ENCODE results near the gene SMCO4.
"Not testable (repeated sequence)": the region's sequence is repeated elsewhere in the genome, so short reads cannot be mapped to it uniquely, and the experiment has no call there.

SMCO4 gene

GRCh38 chr11:93464927-93465540, 78.2 kb downstream of the SMCO4 start:
- no peak overlapping the region for H2BK12ac ChIP-seq (ENCODE audit: low read length)
- H3K9ac ChIP-seq (ENCODE audit: low read depth, low read length, poor library complexity): no peak overlapping the region
- no peak overlapping the region for H3K14ac ChIP-seq (ENCODE audit: low read length)
- H3K4ac ChIP-seq (ENCODE audit: low read length): no peak overlapping the region
- H2BK5ac ChIP-seq (ENCODE audit: low read length): no peak overlapping the region
- WGBS, 2 donors (ENCODE audit: extremely low coverage in 2 of 2, insufficient read length in 2 of 2, insufficient replicate concordance in 1 of 2): no CpG with 5 or more reads among the region's 3 CpGs
- H3K18ac ChIP-seq (ENCODE audit: low read length): no peak overlapping the region
- no peak overlapping the region for H2AFZ ChIP-seq (ENCODE audit: low read length)
- H3K79me1 ChIP-seq (ENCODE audit: low read depth, low read length): no peaks in the 10 kb centered on the region
- no peak overlapping the region for H3K27ac ChIP-seq (replicated peaks; ENCODE audit: low read length)
- H3K36me3 ChIP-seq (replicated peaks in 1 of 2; ENCODE audit: control insufficient read depth in 2 of 2, insufficient read depth in 2 of 2, low read length in 2 of 2): no peaks in the 10 kb centered on the region
- no peak overlapping the region for H2BK120ac ChIP-seq (ENCODE audit: low read depth, low read length)
- no peak overlapping the region for H3K23ac ChIP-seq (ENCODE audit: low read depth, low read length, poor library complexity)
- no peaks in the 10 kb centered on the region for H3K9me3 ChIP-seq (replicated peaks in 1 of 2; ENCODE audit: control insufficient read depth in 2 of 2, insufficient read depth in 1 of 2, low read depth in 1 of 2, low read length in 2 of 2)
- no peak overlapping the region for H2AK5ac ChIP-seq (ENCODE audit: low read depth, low read length)
- no peak overlapping the region for H3K4me2 ChIP-seq (ENCODE audit: insufficient read depth, low read length, poor library complexity, severe bottlenecking)
- H3K4me1 ChIP-seq (ENCODE audit: control insufficient read depth in 2 of 2, insufficient read depth in 1 of 2, low read depth in 1 of 2, low read length in 2 of 2): no peaks in the 10 kb centered on the region
- H4K8ac ChIP-seq (ENCODE audit: low read depth, low read length): no peak overlapping the region
- no peak overlapping the region for H4K91ac ChIP-seq (ENCODE audit: low read depth, low read length, poor library complexity)
- H2BK15ac ChIP-seq (ENCODE audit: low read length): no peak overlapping the region
- H3K27me3 ChIP-seq (ENCODE audit: control insufficient read depth in 3 of 3, insufficient read depth in 3 of 3, low read depth in 1 of 3, low read length in 3 of 3): no peaks in the 10 kb centered on the region
- H3K4me3 ChIP-seq (ENCODE audit: low read length in 2 of 2): no peak overlapping the region
- no peak for DNase-seq (ENCODE audit: low spot score)

- H3K4me3 ChIP-seq (ENCODE audit: low read length in 2 of 2); H3K36me3 ChIP-seq (replicated peaks in 1 of 2; ENCODE audit: control insufficient read depth in 2 of 2, insufficient read depth in 2 of 2, low read length in 2 of 2); H2BK15ac ChIP-seq (ENCODE audit: low read length); H3K23ac ChIP-seq (ENCODE audit: low read depth, low read length, poor library complexity); H3K14ac ChIP-seq (ENCODE audit: low read length); H2BK12ac ChIP-seq (ENCODE audit: low read length); H4K8ac ChIP-seq (ENCODE audit: low read depth, low read length); H3K79me1 ChIP-seq (ENCODE audit: low read depth, low read length); H3K9me3 ChIP-seq (replicated peaks in 1 of 2; ENCODE audit: control insufficient read depth in 2 of 2, insufficient read depth in 1 of 2, low read depth in 1 of 2, low read length in 2 of 2); H3K4me1 ChIP-seq (ENCODE audit: control insufficient read depth in 2 of 2, insufficient read depth in 1 of 2, low read depth in 1 of 2, low read length in 2 of 2); H3K27me3 ChIP-seq (ENCODE audit: control insufficient read depth in 3 of 3, insufficient read depth in 3 of 3, low read depth in 1 of 3, low read length in 3 of 3); H3K18ac ChIP-seq (ENCODE audit: low read length); H3K9ac ChIP-seq (ENCODE audit: low read depth, low read length, poor library complexity); H3K27ac ChIP-seq (replicated peaks; ENCODE audit: low read length); DNase-seq (ENCODE audit: low spot score); H4K91ac ChIP-seq (ENCODE audit: low read depth, low read length, poor library complexity); H2AK5ac ChIP-seq (ENCODE audit: low read depth, low read length); H3K4ac ChIP-seq (ENCODE audit: low read length); H2AFZ ChIP-seq (ENCODE audit: low read length); H2BK5ac ChIP-seq (ENCODE audit: low read length); H3K4me2 ChIP-seq (ENCODE audit: insufficient read depth, low read length, poor library complexity, severe bottlenecking); H2BK120ac ChIP-seq (ENCODE audit: low read depth, low read length): not testable (repeated sequence)
- no CpG with 5 or more reads among the region's 4 CpGs for WGBS, 2 donors (ENCODE audit: extremely low coverage in 2 of 2, insufficient read length in 2 of 2, insufficient replicate concordance in 1 of 2)
Observed at GRCh38 chr11:93463666-93464065, 79.5 kb downstream of the SMCO4 start.

GRCh38 chr11:93458286-93458685, 84.9 kb downstream of the SMCO4 start:
- H3K4me1 ChIP-seq (ENCODE audit: control insufficient read depth in 2 of 2, insufficient read depth in 1 of 2, low read depth in 1 of 2, low read length in 2 of 2): no peaks in the 10 kb centered on the region
- peak overlapping the region; percentile 40 for H2AFZ ChIP-seq (ENCODE audit: low read length)
- H3K36me3 ChIP-seq (replicated peaks in 1 of 2; ENCODE audit: control insufficient read depth in 2 of 2, insufficient read depth in 2 of 2, low read length in 2 of 2): no peaks in the 10 kb centered on the region

GRCh38 chr11:93444617-93445073, 98.5 kb downstream of the SMCO4 start:
- Histone ChIP-seq H2AK5ac (ENCODE audit: low read depth, low read length) (no peak overlapping the region), H2BK120ac (ENCODE audit: low read depth, low read length) (no peak overlapping the region), H3K27ac (replicated peaks; ENCODE audit: low read length) (peak overlapping the region; percentile 21), H3K9me3 (replicated peaks in 1 of 2; ENCODE audit: control insufficient read depth in 2 of 2, insufficient read depth in 1 of 2, low read depth in 1 of 2, low read length in 2 of 2) (no peaks in the 10 kb centered on the region), H3K14ac (ENCODE audit: low read length) (no peak overlapping the region), H2AFZ (ENCODE audit: low read length) (peak overlapping the region; percentile 92), H3K4me2 (ENCODE audit: insufficient read depth, low read length, poor library complexity, severe bottlenecking) (no peak overlapping the region), H3K27me3 (ENCODE audit: control insufficient read depth in 3 of 3, insufficient read depth in 3 of 3, low read depth in 1 of 3, low read length in 3 of 3) (no peaks in the 10 kb centered on the region), H3K4me3 (ENCODE audit: low read length in 2 of 2) (no peak overlapping the region), H3K79me1 (ENCODE audit: low read depth, low read length) (no peaks in the 10 kb centered on the region), H4K91ac (ENCODE audit: low read depth, low read length, poor library complexity) (no peak overlapping the region), H3K4me1 (ENCODE audit: control insufficient read depth in 2 of 2, insufficient read depth in 1 of 2, low read depth in 1 of 2, low read length in 2 of 2) (peaks cover 6 to 7% of the 10 kb centered on the region in 2 donors), H3K23ac (ENCODE audit: low read depth, low read length, poor library complexity) (no peak overlapping the region), H2BK5ac (ENCODE audit: low read length) (no peak overlapping the region), H3K36me3 (replicated peaks in 1 of 2; ENCODE audit: control insufficient read depth in 2 of 2, insufficient read depth in 2 of 2, low read length in 2 of 2) (no peaks in the 10 kb centered on the region), H3K18ac (ENCODE audit: low read length) (peak overlapping the region; percentile 86), H2BK12ac (ENCODE audit: low read length) (no peak overlapping the region), H3K4ac (ENCODE audit: low read length) (no peak overlapping the region), H4K8ac (ENCODE audit: low read depth, low read length) (no peak overlapping the region), H3K9ac (ENCODE audit: low read depth, low read length, poor library complexity) (no peak overlapping the region), H2BK15ac (ENCODE audit: low read length) (no peak overlapping the region)
- WGBS, 2 donors (ENCODE audit: extremely low coverage in 2 of 2, insufficient read length in 2 of 2, insufficient replicate concordance in 1 of 2): no CpG with 5 or more reads among the region's 8 CpGs
- peak; percentile 68 for DNase-seq (ENCODE audit: low spot score)

More at GRCh38 chr11:93458286-93458685, 84.9 kb downstream of the SMCO4 start:
- H3K18ac ChIP-seq (ENCODE audit: low read length): peak overlapping the region; percentile 83
- no peak overlapping the region for H4K8ac ChIP-seq (ENCODE audit: low read depth, low read length)
- no peak overlapping the region for H2BK5ac ChIP-seq (ENCODE audit: low read length)
- peak overlapping the region; percentile 70 for H2AK5ac ChIP-seq (ENCODE audit: low read depth, low read length)
- no peaks in the 10 kb centered on the region for H3K27me3 ChIP-seq (ENCODE audit: control insufficient read depth in 3 of 3, insufficient read depth in 3 of 3, low read depth in 1 of 3, low read length in 3 of 3)
- H3K27ac ChIP-seq (replicated peaks; ENCODE audit: low read length): no peak overlapping the region
- no peak overlapping the region for H3K23ac ChIP-seq (ENCODE audit: low read depth, low read length, poor library complexity)
- DNase-seq (ENCODE audit: low spot score): no peak
- H2BK15ac ChIP-seq (ENCODE audit: low read length): no peak overlapping the region
- H3K14ac ChIP-seq (ENCODE audit: low read length): no peak overlapping the region
- H2BK120ac ChIP-seq (ENCODE audit: low read depth, low read length): no peak overlapping the region
- no peak overlapping the region for H3K4me2 ChIP-seq (ENCODE audit: insufficient read depth, low read length, poor library complexity, severe bottlenecking)
- no peak overlapping the region for H3K9ac ChIP-seq (ENCODE audit: low read depth, low read length, poor library complexity)
- H2BK12ac ChIP-seq (ENCODE audit: low read length): no peak overlapping the region
- H3K9me3 ChIP-seq (replicated peaks in 1 of 2; ENCODE audit: control insufficient read depth in 2 of 2, insufficient read depth in 1 of 2, low read depth in 1 of 2, low read length in 2 of 2): no peaks in the 10 kb centered on the region
- no CpG with 5 or more reads among the region's 9 CpGs for whole genome bisulfite sequencing, 2 donors (ENCODE audit: extremely low coverage in 2 of 2, insufficient read length in 2 of 2, insufficient replicate concordance in 1 of 2)
- H3K4me3 ChIP-seq (ENCODE audit: low read length in 2 of 2): no peak overlapping the region
- H4K91ac ChIP-seq (ENCODE audit: low read depth, low read length, poor library complexity): no peak overlapping the region
- no peak overlapping the region for H3K4ac ChIP-seq (ENCODE audit: low read length)
- no peaks in the 10 kb centered on the region for H3K79me1 ChIP-seq (ENCODE audit: low read depth, low read length)
